ENCODE results near the gene NPAS1.

Gene NPAS1

DNA sequence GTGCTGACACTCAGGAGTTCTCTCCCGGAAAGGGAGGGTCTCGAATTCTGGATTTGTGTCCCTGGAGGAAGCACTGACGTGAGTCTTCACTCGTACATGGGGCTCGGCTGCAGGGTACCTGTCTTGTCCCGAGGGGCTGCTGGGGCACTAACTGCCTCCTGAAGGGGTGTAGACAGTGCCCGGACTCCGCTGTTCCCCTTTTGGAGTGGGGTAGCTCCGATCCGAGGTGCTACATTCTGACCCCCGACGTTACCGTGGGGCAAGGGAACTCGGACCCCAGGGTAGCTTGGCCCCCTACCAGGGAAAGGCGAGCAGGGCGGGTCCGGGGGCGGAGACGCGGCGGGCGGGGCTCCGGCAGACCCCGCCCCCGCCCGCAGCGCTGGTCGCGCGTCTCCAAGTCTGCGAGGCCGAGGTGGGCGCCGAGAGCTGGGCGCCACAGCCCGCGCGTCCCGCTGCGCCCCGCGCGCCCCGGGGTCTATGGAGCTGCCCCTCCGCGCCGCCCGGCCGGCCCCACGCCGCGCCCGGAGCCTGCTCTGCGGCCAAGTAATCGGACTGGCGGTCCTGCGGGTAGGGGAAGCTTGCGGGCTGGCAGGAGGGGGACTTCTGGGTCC is at the start of gene NPAS1:
Gene NPAS1, plus strand, starts transcription at position 407 of the 611 bp plus-strand sequence. CDS start 1,211 bp downstream, outside the sequence.
- ATAC-seq, result no peak

GRCh38 chr19:46970815-46971214 is 48.8 kb upstream of the NPAS1 start:
- ATAC-seq, result no peak

GRCh38 chr19:46972311-46972710 is 47.3 kb upstream of the NPAS1 start:
- ATAC-seq, result no peak

DNA sequence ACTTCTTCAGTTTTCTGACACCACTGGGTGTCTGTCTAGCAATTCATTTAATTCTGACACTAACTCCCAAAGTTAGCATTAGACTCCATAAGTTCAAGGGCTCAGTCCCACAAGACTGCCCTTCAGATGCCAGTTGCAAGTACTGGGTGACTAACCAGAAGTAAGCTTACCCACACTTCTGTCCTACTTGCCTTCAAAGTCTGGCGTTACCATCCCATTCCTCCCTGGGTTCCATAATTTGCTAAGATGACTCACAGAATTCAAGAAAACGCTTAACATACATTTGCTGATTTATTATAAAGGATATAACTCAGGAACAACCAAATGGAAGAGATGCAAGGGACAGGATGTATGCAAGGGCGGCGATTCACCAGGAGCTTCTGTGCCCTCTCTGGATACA is 45.5 kb upstream of the NPAS1 start:
- no peak for ATAC-seq

DNA sequence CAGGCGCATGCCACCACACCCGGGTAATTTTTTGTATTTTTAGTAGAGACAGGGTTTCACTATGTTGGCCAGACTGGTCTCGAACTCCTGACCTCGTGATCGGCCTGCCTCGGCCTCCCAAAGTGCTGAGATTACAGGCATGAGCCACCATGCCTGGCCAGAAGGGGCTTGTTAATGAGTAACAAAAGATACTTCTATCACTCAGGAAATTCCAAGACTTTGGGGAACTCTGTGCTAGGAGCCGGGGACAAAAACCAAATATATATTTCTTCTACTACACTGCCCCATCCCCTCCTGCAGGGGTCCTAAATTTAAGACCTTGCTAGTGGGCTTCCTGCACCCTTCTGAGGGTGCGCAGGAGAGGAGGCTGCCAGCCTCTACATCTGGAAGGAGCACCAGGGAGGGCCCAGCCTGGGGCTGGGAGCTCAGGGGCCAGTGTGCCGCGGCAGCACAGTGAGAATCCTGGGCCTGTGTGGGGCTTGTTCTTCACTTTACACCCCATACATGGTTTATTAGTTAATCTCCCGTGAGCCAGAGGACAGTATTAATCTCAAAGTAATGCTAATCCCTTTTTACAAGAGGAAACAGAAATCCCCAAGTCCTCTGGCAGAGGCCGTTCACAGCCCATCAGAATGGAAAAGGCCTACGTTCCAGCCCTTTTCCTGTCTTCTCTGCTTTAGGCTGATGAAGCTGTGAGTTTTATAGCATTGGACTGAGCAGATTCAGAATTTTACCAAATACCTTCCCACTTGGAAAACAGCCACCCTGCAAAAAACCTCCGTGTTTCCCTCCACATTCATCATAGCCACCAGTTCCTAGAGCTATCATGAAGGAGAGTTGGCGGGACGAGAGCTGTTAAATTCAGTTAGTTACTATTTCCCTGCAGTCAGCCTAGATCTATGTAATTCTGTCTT is 44.4 kb upstream of the NPAS1 start:
- no peak for ATAC-seq

DNA sequence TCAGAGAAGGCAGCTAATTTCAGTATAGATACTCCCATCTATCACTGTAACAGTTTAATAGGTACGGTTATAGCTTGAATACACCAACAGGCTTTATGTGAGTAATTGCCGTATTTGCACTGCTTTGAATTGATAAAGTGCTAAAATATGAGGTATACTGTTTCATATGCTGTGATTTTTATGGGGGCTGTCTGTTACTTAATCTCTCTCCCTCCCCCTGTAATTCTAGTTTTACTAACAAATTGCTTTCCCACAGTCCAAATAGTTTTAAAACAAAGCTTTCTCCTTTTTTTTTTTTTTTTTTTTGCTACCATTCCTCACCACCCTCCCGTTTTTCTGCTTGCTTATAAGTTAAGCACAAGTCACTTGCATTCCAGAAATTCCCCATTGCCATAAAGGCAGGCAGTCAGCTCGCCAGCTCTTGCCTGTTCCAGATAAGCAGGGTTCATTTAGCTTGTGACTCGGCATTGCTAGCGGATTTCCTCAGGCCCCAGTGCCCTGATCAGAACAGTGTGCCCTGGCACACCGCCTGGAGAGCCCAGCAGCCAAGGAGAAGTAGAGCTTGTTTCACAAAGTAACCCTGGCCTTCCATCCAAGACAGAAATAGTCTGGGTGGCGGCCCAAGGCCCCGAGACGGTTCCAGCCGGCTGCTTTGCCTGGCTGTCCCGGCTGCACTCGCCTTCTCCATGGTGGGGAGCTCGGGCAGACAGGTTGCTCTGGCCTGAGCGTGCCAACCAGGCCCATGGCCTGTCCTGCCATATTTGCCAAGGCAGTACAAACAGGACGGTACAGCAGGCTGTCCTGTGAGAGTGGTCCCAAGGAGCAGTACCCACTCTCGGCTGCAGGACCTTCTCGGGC is 43.5 kb upstream of the NPAS1 start:
- no peak for ATAC-seq

GRCh38 chr19:46976845-46977320 is 42.8 kb upstream of the NPAS1 start:
- ATAC-seq, result no peak

GRCh38 chr19:46977548-46977947 is 42.1 kb upstream of the NPAS1 start:
- no peak for ATAC-seq

DNA sequence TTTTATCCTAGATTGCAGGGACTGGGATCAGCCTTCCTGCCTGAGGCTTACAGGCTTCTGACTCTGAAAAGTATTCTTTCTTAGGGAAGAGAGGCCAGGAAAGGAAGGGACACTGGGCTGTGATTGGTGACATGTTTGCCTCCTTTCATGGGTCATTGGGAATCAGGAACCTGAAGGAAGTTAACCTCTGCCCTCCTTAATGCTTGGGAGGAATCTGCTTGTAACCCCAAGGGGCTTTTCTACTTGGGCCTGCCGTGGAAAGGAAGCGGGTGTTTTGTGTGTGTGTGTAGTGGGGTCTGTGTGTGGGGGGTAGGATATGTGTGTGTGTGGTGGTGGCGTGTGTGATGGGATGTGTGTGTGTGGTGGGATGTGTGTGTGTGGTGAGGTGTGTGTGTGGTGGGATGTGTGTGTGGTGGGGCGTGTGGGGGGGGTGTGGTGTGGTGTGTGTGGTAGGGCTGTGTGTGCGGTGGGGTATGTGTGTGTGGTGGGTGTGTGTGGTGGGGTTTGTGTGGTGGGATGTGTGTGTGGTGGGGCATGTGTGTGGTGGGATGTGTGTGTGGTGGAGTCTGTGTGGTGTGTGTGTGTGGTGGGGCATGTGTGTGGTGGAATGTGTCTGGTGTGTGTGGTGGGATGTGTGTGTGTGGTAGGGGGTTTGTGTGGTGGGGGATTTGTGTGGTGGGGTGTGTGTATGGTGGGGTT is 41.3 kb upstream of the NPAS1 start:
- no peak for ATAC-seq

DNA sequence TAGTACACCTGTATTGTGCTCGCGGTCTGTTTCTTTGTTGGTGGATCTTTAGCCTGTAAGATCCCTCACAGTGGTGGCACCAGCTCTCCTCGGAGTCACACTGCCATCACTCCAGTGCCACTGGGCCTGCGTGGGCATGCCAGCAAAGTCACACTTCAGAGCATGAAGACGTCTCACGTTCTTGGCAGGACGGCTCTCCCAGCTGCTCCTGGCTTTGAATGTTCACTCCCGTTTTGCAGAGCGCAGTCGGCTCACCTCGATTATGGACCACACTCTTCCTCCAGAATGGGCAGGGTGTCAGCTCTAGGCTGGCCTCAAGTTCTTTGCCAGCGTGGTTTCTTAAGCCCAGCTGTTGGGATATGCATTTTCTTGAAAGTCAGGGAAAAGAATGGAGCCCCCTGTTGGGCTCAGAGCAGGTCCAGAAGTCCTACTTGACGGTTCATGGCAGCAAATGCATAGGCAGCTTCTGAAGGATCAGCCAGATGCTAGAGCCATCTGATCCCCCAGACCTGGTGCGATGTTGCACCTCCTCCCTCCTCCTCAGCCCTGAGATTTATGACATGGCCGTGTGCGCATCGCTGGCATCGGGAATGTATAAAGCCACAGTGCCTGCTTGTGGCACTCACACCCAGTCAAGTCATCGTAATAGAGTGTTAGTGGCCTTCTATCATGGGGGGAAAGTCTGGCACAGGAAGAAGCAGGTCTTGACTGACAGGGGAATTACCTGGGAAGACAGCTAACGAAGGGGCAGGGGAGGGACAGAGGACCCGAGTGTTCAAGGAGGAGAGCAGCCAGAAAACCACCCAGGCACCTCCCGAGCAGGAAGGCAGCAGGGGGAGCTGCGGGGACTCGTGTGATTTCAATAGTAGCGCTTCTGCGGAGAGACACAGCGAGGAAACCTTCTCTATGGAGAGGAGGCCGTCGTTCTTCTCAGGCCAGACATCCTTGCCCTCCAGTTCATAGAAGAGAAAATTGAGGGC is 40.2 kb upstream of the NPAS1 start:
- ATAC-seq, result no peak

DNA sequence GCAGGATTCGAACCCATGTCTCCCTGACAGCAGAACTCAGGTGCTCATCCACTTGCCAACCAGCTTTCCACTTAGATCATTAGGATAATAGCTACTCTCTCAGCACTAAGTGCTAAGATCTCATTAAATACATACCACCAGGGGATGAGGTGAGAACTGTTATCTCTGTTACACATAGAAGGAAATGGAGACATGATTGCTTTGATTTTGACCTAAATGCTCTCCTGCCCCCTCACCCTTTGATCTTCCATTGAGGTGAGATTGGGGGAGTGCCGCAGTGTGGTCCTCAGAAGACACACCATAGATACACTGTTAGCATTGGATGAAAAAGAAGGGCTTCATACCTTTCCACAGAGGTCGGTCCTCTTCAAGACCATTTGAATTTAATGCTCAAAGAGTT is 38.9 kb upstream of the NPAS1 start:
- no peak for ATAC-seq

DNA sequence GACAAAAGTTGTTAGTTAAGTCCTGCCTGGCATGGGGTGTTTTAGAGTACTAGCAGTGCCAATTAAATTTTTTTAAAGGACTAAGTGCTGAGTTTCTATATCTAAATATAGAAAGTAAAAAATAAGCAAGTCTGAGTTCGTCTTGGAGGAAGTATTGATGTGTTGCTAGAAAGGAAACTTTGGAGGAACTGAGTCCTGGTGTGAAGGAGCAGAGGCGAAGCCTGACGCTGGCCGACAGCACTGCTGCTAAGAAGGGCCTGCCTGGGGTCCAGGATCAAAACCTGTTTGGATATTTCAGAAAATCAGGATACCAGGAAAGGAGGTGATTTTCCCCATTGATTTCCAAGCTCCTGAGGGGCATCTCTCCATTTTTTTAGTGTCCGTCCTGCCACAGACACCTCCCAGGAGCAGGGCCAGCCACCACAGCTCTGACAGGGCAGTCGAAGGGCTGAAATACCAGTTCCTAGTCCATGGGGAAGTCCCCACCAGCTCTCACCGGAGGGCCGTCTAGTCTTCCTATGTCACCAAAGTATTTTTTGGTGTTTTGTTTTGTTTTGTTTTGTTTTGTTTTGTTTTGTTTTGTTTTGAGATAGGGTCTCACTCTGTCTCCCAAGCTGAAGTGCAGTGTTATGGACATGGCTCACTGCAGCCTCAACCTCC is 38.2 kb upstream of the NPAS1 start:
- no peak for ATAC-seq

DNA sequence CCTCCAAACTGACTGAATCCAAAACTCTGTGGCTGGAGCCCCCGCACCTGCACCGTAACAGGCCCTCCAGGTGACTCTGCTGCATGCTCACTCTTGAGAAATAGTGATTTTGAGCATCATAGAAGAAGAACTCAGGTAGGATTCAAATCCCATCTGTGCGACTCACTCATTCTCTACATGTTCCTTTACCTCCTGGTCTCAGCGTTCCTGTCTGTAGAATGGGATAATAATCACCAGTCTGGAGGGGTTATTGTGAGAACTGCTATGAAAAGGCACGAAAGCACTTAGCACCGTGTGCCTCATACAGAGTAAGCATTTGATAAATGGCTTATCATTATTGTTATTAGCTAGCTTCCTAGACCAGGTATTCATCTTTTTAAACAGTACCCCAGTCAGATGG is 36.5 kb upstream of the NPAS1 start:
- ATAC-seq, result no peak

- ATAC-seq, result no peak
These were observed 35.3 kb upstream of the NPAS1 start for GRCh38 chr19:46984077-46985010.

DNA sequence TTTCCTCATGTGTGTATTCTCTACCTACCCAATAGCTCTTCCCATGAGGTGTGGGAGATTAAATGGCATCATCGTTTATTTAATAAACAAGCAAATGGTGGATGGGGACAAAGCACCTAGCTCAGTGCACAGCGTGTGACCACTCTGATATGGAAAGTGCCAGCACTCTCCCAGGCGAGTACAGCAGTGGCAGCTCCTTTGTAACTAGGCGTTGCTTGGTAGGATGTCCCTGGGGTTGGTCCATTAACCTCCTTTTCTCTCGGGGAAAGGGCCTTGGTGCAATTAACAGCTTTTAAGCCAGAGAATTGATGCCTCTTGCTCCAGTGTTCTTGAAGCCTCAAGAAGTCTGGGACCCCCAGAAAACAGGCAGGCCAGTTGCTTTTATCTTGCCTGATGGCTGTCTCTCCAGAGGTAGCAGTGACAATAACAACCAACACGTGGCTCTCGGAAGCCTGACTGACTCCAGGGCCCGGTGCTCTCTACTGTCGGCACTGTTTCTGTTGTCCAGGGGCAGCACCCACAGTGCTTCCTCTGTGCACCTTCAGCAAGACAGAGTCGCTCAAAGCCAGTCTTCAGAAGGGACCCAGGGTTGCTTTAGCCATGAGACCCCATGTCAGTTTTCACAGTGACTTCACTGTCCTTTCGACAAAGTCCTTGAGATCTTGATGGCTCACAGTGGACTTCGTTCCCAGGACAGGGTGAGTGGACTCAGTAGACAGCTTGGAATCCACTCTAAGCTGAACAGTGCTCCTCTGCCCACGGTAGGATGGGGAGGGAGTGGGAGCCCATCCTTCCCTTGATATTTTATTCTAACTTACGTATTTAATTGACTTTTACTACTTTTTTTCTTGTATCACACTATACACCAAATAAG is 33.9 kb upstream of the NPAS1 start:
- no peak for ATAC-seq

DNA sequence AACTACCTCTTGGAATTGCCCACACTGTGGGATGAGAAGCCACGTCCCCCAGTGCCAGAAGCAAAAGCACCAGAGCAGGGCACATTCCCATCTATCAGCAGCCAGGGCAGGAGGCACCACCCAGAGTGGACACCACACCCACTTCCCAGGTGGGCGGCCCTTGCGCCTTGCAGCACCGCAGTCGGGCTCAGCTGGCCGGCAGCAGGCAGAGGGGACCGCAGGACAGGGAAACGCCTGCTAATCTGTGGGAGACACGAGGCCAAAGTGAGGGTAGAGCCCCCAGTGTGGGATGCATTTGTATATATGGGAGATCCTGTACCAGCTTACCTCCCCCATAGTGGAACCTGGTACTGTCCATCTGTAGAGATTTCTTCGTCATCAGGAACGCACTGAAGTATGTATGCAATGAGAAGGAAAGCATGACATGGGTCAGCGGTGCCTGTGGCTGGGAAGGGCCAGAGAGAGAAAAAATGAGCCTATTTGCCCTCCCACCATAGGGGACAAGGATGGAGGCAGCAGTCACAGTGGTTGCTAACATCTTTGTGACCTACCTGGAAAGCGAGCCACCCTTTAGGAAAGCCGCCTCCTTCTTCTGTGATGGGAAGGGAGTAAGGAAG is 30.9 kb upstream of the NPAS1 start:
- ATAC-seq, result no peak

- peak; percentile 35 to 43 for ATAC-seq
These were observed 28.5 kb upstream of the NPAS1 start for GRCh38 chr19:46990991-46991676.
